Stimulated activated CD8-positive, alpha-beta memory T cell treated with anti-CD3 and anti-CD28 coated beads, Interleukin-7, amount 100 ng/mL, for 4 hours (primary cell): Measurements from ENCODE around the gene TBC1D23.
"Not testable (repeated sequence)": the region's sequence is repeated elsewhere in the genome, so short reads cannot be mapped to it uniquely, and the experiment has no call there.

Source experiments
- DNase-seq, 2 donors: peaks; one replicate each; pipeline ENCODE4 v3.0.0-alpha.2; 2020; ENCODE audit warnings: low read depth in 2 of 2

The TBC1D23 gene

GRCh38 chr3:100256731-100257151 lies 4.1 kb upstream of the TBC1D23 start:
- no peak for DNase-seq

GRCh38 chr3:100257586-100257985 lies 3.2 kb upstream of the TBC1D23 start:
- DNase-seq, result no peak

GRCh38 chr3:100260081-100260684 lies 609 bp upstream of the TBC1D23 start:
- no peak for DNase-seq

GRCh38 chr3:100261485-100261903 lies 702 bp downstream of the TBC1D23 start:
- no peak for DNase-seq

GRCh38 chr3:100262925-100263324 lies 2.1 kb downstream of the TBC1D23 start:
- DNase-seq, result not testable (repeated sequence)

- DNase-seq, result no peak
Observed at GRCh38 chr3:100263583-100263982, 2.8 kb downstream of the TBC1D23 start.

- no peak for DNase-seq
Observed at GRCh38 chr3:100264242-100264641, 3.5 kb downstream of the TBC1D23 start.

GRCh38 chr3:100265016-100265415 lies 4.2 kb downstream of the TBC1D23 start:
- no peak for DNase-seq

GRCh38 chr3:100266531-100266930 lies 5.7 kb downstream of the TBC1D23 start:
- no peak for DNase-seq

GRCh38 chr3:100268156-100268555 lies 7.4 kb downstream of the TBC1D23 start:
- DNase-seq, result no peak

- DNase-seq, result no peak
Observed at GRCh38 chr3:100269001-100269400, 8.2 kb downstream of the TBC1D23 start.

GRCh38 chr3:100269410-100270214 lies 8.8 kb downstream of the TBC1D23 start:
- no peak for DNase-seq

- no peak for DNase-seq
Observed at GRCh38 chr3:100270215-100270583, 9.4 kb downstream of the TBC1D23 start.

- DNase-seq, result no peak
Observed at GRCh38 chr3:100271522-100271921, 10.7 kb downstream of the TBC1D23 start.

GRCh38 chr3:100272797-100273611 lies 12.2 kb downstream of the TBC1D23 start:
- DNase-seq, result not testable (repeated sequence)

- DNase-seq, result no peak
Observed at GRCh38 chr3:100274361-100274760, 13.6 kb downstream of the TBC1D23 start.

- no peak for DNase-seq
Observed at GRCh38 chr3:100277255-100277800, 16.5 kb downstream of the TBC1D23 start.

- no peak for DNase-seq
Observed at GRCh38 chr3:100278910-100279309, 18.1 kb downstream of the TBC1D23 start.

GRCh38 chr3:100288288-100288894 lies 27.6 kb downstream of the TBC1D23 start:
- no peak for DNase-seq

GRCh38 chr3:100289339-100289738 lies 28.5 kb downstream of the TBC1D23 start:
- no peak for DNase-seq

GRCh38 chr3:100295089-100295488 lies 34.3 kb downstream of the TBC1D23 start:
- DNase-seq, result no peak

- DNase-seq, result no peak
Observed at GRCh38 chr3:100297784-100298183, 37.0 kb downstream of the TBC1D23 start.
